GM13976 (cell line): ENCODE measurements around the gene LEO1.
A peak's percentile ranks its signal among the peaks of the same experiment; 100 is the strongest.

Experiments used
- DNase-seq: peaks from one replicate; pipeline ENCODE4 v3.0.0; 2012; ENCODE audit warnings: low spot score
- in situ Hi-C: fragments of 300-500 bp; cut with MboI; formaldehyde crosslinking; loops from one replicate; pipeline ENCODE4 v1.12.0; 2022; ENCODE audit warnings: low sequenced_read_pairs, mixed read lengths, inconsistent platforms; ENCODE audit not compliant: unreplicated experiment
- TF ChIP-seq, protein P1 (sequence below): IDR thresholded peaks from 2 replicates; pipeline ENCODE4 v1.5.1; 2012; ENCODE audit warnings: borderline replicate concordance, mild to moderate bottlenecking; ENCODE audit not compliant: insufficient read depth; ENCODE audit errors: extremely low read depth, missing control alignments, control extremely low read depth

LEO1 gene

GRCh38 chr15:51926809-51927208, 44.8 kb downstream of the LEO1 start:
- in situ Hi-C loops = no loop called here
- TF ChIP-seq, protein P1, sequence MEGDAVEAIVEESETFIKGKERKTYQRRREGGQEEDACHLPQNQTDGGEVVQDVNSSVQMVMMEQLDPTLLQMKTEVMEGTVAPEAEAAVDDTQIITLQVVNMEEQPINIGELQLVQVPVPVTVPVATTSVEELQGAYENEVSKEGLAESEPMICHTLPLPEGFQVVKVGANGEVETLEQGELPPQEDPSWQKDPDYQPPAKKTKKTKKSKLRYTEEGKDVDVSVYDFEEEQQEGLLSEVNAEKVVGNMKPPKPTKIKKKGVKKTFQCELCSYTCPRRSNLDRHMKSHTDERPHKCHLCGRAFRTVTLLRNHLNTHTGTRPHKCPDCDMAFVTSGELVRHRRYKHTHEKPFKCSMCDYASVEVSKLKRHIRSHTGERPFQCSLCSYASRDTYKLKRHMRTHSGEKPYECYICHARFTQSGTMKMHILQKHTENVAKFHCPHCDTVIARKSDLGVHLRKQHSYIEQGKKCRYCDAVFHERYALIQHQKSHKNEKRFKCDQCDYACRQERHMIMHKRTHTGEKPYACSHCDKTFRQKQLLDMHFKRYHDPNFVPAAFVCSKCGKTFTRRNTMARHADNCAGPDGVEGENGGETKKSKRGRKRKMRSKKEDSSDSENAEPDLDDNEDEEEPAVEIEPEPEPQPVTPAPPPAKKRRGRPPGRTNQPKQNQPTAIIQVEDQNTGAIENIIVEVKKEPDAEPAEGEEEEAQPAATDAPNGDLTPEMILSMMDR = no peak

DNA sequence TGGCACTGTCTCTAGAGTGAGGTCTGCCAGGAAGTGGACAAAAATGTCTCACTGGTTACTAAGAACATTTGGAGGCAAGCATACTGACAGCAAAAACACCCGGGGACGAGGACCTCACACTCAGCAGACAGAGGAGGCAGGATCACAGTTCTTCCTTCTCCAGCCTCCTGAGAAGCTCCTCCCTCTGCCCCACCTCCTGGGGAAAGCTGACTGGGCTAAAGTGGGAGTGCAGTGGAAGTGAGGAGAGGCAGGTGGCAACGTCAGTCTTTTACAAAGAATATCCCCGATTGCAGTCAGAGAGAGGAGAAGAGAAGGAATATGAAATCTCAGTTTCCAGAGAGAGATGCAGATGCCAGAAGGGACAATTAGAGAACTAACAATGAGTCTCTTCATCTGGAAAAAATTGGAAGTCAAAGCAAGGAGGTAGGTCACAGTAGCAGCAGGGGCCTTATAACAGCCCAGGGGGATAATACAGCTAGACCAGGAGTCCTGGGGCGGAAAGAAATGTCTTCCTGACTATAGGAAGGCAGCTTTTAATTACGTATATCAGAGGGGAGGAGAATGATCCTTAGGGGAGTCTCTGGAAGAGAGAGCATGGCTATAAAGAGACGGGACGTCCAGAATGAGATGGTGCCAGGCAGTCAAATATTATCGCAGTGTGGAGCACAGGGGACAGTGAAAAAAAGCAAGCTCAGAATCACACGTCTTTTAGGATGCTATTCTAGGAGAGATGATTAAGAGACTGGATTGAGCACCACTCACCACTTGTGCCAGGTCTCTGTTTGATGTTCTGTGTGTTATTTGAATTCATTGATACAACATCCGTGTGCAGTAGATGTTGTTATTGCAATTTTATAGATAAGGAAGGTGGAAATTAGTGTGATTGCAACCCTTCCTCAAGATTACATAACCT, 47.2 kb downstream of the LEO1 start:
- in situ Hi-C loops = no loop called here
- TF ChIP-seq, protein P1 = no peak
- no peak for DNase-seq

More at GRCh38 chr15:51926809-51927208, 44.8 kb downstream of the LEO1 start:
- no peak for DNase-seq

DNA sequence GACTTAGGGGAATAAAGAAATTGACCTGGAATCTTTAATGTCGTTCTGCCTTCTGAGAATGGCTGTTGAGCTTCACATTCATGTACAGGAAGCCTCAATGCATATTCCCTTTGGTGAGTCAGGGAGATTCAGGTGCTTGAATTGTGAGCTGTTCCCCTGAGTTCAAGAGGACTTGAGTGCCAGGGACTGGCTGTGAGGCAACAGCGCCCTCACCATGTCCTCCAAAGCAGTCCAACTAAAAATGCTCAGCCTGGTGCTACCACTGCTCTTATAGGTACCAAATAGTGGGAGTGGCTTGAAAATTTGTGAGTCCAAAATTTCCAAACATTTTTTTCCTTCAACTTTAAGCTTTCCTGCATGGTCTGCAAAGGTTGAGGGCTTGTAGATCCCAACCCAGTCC, 54.1 kb downstream of the LEO1 start:
- in situ Hi-C loops = no loop called here
- no peak for DNase-seq
- TF ChIP-seq, protein P1 = peak; percentile 28

GRCh38 chr15:51912528-51912927, 59.0 kb downstream of the LEO1 start:
- DNase-seq = no peak
- in situ Hi-C loops = no loop called here
- TF ChIP-seq, protein P1 = no peak

DNA sequence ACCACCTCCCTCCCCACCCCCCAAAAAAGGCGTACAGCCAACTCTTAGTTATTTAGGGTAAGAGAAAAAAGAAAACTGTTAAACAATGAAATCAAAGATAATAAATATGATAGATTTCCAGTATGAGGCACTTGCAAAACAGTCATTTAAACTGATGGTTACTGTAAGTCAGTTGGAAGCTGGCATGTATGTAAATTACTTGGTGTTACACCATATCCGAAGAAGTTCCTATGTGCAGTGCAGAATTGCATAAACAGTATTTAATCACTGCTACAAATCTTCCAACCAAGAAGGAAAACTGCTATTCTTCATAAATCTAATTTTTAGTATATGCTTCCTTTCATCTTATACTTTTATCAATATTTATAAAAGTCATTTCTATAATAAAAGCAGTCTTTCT, 62.0 kb downstream of the LEO1 start:
- in situ Hi-C loops = no loop called here
- TF ChIP-seq, protein P1 = no peak
- DNase-seq = no peak

DNA sequence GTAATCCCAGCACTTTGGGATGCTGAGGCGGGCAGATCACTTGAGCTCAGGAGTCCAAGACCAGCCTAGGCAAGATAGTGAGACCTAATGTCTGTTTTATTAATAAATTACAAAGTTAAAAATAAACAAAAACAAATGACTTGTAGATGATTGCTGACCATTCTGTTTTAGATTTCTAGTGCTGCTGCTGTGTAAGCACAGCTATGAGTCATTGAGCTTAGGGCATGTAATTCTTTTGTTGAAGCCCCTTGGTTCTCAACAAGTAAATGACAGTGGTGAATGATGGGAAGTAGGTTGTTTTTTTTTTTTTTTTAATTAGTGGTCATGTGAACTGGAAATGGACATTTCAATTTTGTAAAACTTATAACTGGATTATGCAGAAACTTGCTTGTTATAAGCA, 63.3 kb downstream of the LEO1 start:
- no peak for DNase-seq
- TF ChIP-seq, protein P1 = no peak
- in situ Hi-C loops = no loop called here
